ENCODE measurements around the gene METTL8. TPM values are rescaled to one million over a fixed set of nuclear protein-coding genes. Genes with fewer than 3 reads are reported as not detected.

METTL8 gene
- total and polyA plus RNA-seq, 2 experiments from 2014 or later, result 16.8 to 30.5 TPM

DNA sequence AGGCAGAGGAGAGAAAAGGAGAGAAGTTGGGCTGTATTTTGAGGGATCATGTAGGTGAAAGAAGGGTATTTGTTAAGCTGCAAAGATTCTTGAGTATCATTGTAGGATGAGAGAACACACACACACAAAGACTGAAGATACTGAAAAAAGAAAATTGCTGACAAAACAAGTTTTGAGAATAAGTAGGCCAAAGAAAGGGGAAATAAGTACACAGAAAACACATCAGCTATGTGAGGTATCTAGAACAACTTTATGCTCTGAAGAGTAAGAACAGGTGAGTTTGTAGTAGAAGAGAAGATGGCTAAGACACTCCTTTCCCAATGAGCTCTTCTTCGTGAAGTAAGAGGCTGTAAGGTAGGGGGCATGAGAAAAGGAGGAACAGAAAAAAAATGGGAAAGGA, 28.2 kb downstream of the METTL8 start:
- H3K4me3 ChIP-seq, result no peak overlapping the region
- peaks cover 13% of the 10 kb centered on the region for H3K4me1 ChIP-seq (ENCODE audit: insufficient read depth)
- H3K9me2 ChIP-seq (replicated peaks; ENCODE audit: insufficient read depth), result no peaks in the 10 kb centered on the region
- H4K20me1 ChIP-seq (ENCODE audit: insufficient read depth, poor library complexity, severe bottlenecking), result no peaks in the 10 kb centered on the region
- WGBS (ENCODE audit: low lambda C conversion rate, missing lambda C conversion rate), result 97% methylated on average over 1 of the region's 1 CpG
- no peaks in the 10 kb centered on the region for H3K9me3 ChIP-seq (ENCODE audit: low read depth)
- TF ChIP-seq EZH2 (IDR thresholded peaks at IDR 0.05; ENCODE audit: borderline replicate concordance) (no peak), EZH2phosphoT487 (IDR thresholded peaks at IDR 0.05; ENCODE audit: low read depth, severe bottlenecking, unreplicated experiment) (no peak)
- TF ChIP-seq, protein P1, sequence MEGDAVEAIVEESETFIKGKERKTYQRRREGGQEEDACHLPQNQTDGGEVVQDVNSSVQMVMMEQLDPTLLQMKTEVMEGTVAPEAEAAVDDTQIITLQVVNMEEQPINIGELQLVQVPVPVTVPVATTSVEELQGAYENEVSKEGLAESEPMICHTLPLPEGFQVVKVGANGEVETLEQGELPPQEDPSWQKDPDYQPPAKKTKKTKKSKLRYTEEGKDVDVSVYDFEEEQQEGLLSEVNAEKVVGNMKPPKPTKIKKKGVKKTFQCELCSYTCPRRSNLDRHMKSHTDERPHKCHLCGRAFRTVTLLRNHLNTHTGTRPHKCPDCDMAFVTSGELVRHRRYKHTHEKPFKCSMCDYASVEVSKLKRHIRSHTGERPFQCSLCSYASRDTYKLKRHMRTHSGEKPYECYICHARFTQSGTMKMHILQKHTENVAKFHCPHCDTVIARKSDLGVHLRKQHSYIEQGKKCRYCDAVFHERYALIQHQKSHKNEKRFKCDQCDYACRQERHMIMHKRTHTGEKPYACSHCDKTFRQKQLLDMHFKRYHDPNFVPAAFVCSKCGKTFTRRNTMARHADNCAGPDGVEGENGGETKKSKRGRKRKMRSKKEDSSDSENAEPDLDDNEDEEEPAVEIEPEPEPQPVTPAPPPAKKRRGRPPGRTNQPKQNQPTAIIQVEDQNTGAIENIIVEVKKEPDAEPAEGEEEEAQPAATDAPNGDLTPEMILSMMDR (IDR thresholded peaks at IDR 0.05; ENCODE audit: poor library complexity), result no peak
- DNase-seq (ENCODE audit: low spot score), result no peak
- no peaks in the 10 kb centered on the region for H3K27me3 ChIP-seq
- peaks cover 43% of the 10 kb centered on the region for H3K79me2 ChIP-seq
- H3K4me2 ChIP-seq, result no peak overlapping the region
- no peaks in the 10 kb centered on the region for H3K36me3 ChIP-seq (replicated peaks; ENCODE audit: insufficient read depth, low read depth)
- no peak overlapping the region for H3K27ac ChIP-seq
- no peak overlapping the region for H2AFZ ChIP-seq

DNA sequence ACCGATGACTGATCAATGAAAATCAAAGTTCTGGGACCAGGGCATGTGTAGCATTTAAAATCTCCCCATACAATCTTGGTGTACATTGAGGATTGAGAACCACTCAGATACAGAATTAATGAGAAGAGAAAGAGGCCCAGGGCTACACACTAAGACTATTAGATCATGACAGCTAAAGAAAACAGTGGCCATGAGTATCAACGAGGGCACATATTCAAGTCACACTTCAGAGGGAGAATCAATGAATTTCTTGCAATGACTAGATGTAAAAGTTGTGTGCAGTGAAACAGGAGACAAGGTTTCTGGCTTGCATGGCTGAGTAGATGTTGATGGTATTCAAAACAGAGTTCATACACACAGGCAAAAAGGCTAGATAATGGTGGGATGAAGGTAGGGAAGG, 29.1 kb downstream of the METTL8 start:
- no peaks in the 10 kb centered on the region for H3K9me3 ChIP-seq (ENCODE audit: low read depth)
- H3K4me1 ChIP-seq (ENCODE audit: insufficient read depth), result peaks cover 5% of the 10 kb centered on the region
- H3K79me2 ChIP-seq, result peaks cover 43% of the 10 kb centered on the region
- no peak overlapping the region for H3K27ac ChIP-seq
- DNase-seq (ENCODE audit: low spot score), result no peak
- no peaks in the 10 kb centered on the region for H3K9me2 ChIP-seq (replicated peaks; ENCODE audit: insufficient read depth)
- no peaks in the 10 kb centered on the region for H3K36me3 ChIP-seq (replicated peaks; ENCODE audit: insufficient read depth, low read depth)
- H3K4me2 ChIP-seq, result no peak overlapping the region
- no peak for TF ChIP-seq EZH2phosphoT487 (IDR thresholded peaks at IDR 0.05; ENCODE audit: low read depth, severe bottlenecking, unreplicated experiment)
- TF ChIP-seq, protein P1 (IDR thresholded peaks at IDR 0.05; ENCODE audit: poor library complexity), result no peak
- TF ChIP-seq EZH2 (IDR thresholded peaks at IDR 0.05; ENCODE audit: borderline replicate concordance), result no peak
- no peaks in the 10 kb centered on the region for H3K27me3 ChIP-seq
- no peak overlapping the region for H3K4me3 ChIP-seq
- 98% methylated on average over 2 of the region's 2 CpGs for WGBS (ENCODE audit: low lambda C conversion rate, missing lambda C conversion rate)
- no peaks in the 10 kb centered on the region for H4K20me1 ChIP-seq (ENCODE audit: insufficient read depth, poor library complexity, severe bottlenecking)
- H2AFZ ChIP-seq, result no peak overlapping the region

DNA sequence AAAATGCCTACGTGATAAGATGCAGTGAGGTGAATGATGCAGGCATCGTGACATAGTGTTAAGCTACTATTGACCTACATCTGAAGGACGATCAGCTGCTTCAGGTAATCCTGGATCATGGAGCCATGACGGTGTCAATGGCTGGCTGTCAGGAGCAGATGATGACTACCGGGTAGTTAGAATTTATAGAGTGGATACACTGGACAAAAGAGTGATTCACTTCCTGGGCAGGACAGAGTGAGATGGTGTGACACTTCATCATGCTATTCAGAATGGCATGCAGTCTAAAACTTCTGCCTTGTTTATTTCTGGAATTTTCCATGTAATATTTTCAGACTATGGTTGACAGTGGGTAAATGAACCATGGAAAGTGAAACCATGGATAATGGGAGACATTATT, 29.5 kb downstream of the METTL8 start:
- Histone ChIP-seq H3K4me1 (ENCODE audit: insufficient read depth) (peaks cover under 1% of the 10 kb centered on the region), H3K79me2 (peaks cover 39% of the 10 kb centered on the region), H3K9me3 (ENCODE audit: low read depth) (no peaks in the 10 kb centered on the region), H3K4me2 (no peak overlapping the region), H3K27ac (no peak overlapping the region), H2AFZ (no peak overlapping the region), H4K20me1 (ENCODE audit: insufficient read depth, poor library complexity, severe bottlenecking) (no peaks in the 10 kb centered on the region), H3K4me3 (no peak overlapping the region), H3K27me3 (no peaks in the 10 kb centered on the region), H3K36me3 (replicated peaks; ENCODE audit: insufficient read depth, low read depth) (no peaks in the 10 kb centered on the region), H3K9me2 (replicated peaks; ENCODE audit: insufficient read depth) (no peaks in the 10 kb centered on the region)
- DNase-seq (ENCODE audit: low spot score), result no peak
- 93% methylated on average over 5 of the region's 5 CpGs for WGBS (ENCODE audit: low lambda C conversion rate, missing lambda C conversion rate)
- TF ChIP-seq EZH2phosphoT487 (IDR thresholded peaks at IDR 0.05; ENCODE audit: low read depth, severe bottlenecking, unreplicated experiment), result no peak
- TF ChIP-seq, protein P1 (IDR thresholded peaks at IDR 0.05; ENCODE audit: poor library complexity), result no peak
